NOMO-1 (cell line): ENCODE data around the gene FFAR1.
"Not testable (repeated sequence)": the region's sequence is repeated elsewhere in the genome, so short reads cannot be mapped to it uniquely, and the experiment has no call there.

Experiments
- DNase-seq, 2 experiments: peaks; one replicate each; lab custom pipeline; 2025; ENCODE audit not compliant: unreplicated experiment in 2 of 2; lab: John Stamatoyannopoulos, UW

FFAR1 gene

DNA sequence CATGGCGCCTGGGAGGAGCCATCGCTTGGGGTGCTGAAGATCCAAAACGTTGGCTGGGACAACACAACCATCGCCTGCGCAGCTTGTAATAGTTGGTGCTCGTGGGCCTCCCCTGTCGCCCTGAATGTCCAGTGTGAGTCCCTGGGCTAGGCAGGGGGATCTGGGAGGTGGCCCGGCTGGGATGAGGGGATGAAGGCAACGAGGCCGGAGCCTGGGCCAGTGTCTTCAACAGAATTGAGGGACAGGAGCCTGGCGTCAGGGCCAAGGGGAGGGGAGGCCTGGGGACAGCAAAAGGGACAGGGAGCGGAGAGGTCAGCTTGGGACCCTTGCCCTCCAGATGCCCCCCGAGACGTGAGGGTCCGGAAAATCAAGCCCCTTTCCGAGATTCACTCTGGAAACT, 6.7 kb upstream of the FFAR1 start:
- DNase-seq: no peak

DNA sequence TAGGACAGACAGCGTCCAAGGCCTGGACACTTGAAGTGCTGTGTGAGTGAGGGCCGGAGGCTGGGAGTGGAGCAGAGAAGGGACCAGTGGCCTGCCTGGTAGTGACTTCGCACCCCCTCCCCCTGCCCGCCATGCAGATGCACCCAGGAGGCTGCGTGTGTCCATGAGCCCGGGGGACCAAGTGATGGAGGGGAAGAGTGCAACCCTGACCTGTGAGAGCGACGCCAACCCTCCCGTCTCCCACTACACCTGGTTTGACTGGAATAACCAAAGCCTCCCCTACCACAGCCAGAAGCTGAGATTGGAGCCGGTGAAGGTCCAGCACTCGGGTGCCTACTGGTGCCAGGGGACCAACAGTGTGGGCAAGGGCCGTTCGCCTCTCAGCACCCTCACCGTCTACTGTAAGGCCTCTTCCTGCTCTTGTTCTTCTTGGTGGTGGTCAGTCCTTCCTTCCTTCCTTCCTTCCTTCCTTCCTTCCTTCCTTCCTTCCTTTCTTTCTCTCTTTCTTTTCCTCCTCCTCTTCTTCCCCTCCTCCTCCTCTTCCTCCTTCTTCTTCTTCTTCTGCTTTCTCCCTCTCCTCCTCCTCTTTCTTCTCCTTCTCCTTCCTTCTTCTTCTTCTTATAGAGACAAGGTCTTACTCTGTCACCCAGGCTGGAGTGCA, 6.0 kb upstream of the FFAR1 start:
- no peak for DNase-seq

DNA sequence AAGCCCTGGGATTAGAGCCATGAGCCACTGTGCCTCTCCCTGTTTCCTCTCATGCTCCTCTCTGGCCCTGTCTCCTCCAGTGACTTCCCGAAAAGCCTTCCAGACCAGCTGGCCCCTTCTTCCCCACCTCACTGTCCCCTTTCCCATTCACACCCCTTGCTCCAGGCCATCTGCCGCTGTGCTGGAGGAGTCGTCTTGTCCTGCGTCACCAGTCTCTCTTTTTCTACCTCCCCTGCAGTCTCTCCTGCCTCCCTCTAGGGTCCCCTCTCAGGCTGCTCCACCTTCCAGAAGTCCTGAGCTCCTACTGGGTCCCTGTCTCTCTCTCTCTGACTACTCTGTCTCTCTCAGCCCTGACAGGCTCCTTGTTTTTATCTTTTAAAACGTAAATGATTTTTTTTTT, 5.3 kb upstream of the FFAR1 start:
- no peak for DNase-seq

DNA sequence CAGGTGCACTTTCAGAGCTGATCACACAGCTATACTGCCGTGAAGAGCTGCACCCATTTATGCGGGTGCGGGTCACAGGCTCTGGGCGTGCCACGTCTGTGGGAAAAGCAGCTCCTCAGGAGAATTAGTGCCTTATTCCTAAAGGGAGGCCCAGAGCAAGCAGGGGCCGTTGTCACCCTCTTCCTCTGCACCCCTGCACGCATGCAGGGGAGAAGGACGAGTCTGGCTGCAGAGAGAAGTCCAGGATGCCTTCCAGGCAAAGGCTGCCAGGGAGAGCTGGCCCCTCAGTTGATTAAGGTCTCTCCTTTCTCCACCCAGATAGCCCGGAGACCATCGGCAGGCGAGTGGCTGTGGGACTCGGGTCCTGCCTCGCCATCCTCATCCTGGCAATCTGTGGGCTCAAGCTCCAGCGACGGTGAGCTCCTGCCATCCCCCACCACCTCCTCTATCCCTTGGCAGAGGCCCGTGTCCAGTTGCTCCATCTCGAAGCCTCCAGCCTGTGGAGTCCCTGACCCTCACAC, 3.1 kb upstream of the FFAR1 start:
- no peak for DNase-seq

DNA sequence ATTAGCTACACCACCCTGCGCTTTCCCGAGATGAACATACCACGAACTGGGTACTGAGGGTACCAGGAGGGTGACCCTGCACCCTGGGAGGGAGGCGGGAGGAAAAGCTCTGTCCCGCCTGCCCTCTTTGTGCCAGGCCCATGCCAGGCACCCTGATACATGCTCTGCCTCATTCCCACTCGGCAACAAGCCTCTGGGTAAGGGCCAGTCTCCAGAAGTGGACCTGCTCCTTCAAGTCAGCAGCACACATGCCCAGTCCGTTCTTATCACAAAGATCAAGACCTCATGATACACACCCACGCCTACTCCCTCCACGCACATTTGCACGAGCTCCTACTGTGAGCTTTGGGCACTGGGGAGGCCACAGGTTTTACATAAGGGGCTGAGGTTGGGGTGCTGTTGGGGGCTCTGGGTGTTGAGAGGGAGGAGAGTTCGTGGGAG, 2.0 kb upstream of the FFAR1 start:
- DNase-seq: no peak

DNA sequence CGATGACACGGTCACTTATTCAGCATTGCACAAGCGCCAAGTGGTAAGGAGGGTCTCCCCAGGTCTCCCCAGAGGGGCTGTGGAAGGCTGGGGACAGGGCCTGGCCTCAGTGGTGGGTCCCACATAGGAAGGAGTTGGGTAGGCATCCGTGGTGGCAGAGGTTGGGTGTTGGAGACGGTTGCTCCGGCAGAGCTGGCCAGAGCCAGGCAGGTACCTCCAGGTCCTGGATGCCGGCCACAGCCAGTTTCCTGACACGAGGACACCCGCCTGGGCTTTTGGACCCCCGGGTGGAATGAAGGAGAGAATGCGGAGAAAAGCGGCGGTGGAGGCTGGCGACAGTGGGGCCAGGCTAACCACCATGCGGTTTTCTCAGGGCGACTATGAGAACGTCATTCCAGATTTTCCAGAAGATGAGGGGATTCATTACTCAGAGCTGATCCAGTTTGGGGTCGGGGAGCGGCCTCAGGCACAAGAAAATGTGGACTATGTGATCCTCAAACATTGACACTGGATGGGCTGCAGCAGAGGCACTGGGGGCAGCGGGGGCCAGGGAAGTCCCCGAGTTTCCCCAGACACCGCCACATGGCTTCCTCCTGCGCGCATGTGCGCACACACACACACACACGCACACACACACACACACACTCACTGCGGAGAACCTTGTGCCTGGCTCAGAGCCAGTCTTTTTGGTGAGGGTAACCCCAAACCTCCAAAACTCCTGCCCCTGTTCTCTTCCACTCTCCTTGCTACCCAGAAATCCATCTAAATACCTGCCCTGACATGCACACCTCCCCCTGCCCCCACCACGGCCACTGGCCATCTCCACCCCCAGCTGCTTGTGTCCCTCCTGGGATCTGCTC, 1.3 kb upstream of the FFAR1 start:
- no peak for DNase-seq

DNA sequence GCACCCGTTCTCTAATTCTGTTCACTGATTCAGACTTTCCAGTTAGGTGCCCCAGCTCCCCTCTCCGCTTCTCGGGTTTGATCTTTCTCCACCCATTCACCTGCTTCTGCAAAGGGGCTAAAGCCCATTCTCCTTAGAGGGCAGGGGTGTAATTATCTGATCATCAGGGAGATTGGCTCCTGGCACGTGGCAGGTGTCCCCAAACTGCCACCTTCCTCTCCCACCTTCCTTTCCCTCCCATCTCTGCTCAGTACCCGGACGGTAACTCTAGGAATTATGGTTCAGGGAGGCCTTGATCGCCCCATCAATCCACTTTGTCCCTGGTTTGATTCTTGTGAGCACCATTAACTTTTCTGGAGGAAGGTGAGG, 212 bp downstream of the FFAR1 start:
- no peak for DNase-seq

DNA sequence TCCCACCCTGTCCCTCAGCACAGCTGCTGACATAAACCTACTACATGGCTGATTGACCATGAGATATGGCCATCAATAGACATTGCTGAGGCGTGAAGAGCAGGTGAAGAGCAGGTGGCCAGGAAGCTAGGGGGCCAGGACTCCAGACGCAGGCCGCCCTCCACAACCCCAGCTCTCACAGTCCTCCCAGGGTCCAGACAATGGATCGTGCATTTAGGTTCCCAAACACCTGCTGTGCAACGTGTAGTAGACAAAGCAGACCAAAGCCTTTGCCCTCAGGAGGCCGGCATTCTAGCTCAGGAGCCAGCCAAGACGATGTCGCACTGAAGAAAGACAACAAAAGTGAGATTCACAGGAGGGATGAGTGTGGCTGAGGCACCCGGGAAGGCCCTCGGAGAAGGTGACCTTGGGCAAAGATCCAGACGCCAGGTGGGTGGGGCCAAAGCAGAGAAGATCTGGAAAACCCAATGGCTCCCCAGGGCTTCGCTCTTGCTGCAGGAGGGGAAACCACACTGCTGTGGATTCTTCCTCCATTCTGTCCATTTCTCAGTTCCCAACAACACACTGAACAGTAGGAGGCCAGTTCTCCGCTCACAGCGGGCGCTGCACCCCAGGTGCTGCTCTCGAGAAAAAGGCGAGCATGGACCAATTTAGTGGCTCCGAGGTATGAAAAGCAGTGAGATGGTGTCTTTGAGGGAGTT, 1.4 kb downstream of the FFAR1 start:
- DNase-seq: no peak

DNA sequence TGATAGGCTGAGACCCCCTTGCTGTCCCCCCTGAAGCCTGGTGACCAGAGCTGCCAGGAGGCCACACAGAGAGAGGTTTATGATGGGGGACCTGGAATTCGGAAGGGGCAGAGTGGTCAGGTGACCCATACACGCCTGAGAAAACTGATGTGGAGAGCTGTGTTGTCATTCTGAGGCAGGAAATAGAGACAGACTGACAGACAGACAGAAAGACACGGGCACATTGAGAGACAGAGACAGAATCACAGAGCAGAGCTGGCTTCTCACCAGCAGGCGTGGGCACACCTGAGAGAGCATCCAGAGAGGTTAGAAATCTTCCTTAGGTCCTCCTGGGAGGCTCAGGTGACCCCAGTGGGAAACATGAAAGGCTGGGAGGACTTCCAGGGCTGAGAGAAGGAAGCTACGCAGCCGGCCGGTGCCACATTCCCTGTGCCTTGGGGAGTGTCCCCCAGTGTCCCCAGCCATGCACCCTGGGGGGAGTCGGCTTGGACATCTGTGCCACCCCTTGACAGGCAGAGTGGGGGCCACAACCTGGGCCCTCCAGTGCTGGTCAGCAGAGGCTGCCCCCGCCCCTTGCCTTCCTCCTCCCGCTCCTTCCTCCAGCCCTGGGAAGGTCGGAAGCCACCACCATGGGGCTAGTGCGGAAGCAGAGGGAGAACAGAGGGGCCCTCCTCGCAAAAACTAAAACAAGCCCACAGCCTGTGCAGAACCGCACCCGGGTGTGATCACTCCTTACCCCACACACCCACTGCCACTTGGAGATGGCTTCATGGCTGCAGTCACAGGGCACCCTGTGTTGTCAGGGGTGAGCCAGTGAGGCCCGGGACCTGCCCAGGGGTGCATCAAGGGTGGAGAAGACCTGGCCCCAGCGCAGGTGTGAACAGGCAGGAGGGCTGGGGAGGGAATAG, 2.2 kb downstream of the FFAR1 start:
- DNase-seq: no peak

DNA sequence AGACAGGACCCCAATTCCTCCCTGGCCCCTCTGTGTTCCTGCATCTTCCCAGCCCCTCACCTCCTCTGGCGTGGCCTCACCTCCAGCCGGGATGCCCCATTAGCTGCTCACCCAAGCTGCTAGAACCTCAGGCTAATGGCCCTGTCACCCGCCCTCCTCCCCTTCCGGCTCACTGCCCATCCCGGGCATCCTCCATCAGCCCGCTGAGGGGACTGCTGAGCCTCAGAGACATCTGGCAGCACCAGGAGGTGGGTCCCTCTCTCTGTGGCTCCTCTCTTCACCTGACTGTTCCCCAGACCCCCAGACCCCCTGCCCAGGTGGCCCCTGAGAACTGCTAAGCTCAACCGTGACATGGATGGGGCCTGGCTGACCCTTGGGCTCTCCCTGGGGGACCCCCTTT, 2.9 kb downstream of the FFAR1 start:
- no peak for DNase-seq

DNA sequence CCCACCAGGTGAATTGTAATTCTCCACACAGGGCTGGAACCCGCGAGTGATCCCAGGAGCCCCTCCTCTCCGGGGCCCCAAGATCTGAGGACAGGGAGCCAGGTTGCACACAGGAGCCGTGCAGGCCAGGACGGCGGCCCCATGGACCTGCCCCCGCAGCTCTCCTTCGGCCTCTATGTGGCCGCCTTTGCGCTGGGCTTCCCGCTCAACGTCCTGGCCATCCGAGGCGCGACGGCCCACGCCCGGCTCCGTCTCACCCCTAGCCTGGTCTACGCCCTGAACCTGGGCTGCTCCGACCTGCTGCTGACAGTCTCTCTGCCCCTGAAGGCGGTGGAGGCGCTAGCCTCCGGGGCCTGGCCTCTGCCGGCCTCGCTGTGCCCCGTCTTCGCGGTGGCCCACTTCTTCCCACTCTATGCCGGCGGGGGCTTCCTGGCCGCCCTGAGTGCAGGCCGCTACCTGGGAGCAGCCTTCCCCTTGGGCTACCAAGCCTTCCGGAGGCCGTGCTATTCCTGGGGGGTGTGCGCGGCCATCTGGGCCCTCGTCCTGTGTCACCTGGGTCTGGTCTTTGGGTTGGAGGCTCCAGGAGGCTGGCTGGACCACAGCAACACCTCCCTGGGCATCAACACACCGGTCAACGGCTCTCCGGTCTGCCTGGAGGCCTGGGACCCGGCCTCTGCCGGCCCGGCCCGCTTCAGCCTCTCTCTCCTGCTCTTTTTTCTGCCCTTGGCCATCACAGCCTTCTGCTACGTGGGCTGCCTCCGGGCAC, 3.9 kb downstream of the FFAR1 start:
- no peak for DNase-seq

DNA sequence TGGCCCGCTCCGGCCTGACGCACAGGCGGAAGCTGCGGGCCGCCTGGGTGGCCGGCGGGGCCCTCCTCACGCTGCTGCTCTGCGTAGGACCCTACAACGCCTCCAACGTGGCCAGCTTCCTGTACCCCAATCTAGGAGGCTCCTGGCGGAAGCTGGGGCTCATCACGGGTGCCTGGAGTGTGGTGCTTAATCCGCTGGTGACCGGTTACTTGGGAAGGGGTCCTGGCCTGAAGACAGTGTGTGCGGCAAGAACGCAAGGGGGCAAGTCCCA, 4.4 kb downstream of the FFAR1 start:
- DNase-seq: no peak

DNA sequence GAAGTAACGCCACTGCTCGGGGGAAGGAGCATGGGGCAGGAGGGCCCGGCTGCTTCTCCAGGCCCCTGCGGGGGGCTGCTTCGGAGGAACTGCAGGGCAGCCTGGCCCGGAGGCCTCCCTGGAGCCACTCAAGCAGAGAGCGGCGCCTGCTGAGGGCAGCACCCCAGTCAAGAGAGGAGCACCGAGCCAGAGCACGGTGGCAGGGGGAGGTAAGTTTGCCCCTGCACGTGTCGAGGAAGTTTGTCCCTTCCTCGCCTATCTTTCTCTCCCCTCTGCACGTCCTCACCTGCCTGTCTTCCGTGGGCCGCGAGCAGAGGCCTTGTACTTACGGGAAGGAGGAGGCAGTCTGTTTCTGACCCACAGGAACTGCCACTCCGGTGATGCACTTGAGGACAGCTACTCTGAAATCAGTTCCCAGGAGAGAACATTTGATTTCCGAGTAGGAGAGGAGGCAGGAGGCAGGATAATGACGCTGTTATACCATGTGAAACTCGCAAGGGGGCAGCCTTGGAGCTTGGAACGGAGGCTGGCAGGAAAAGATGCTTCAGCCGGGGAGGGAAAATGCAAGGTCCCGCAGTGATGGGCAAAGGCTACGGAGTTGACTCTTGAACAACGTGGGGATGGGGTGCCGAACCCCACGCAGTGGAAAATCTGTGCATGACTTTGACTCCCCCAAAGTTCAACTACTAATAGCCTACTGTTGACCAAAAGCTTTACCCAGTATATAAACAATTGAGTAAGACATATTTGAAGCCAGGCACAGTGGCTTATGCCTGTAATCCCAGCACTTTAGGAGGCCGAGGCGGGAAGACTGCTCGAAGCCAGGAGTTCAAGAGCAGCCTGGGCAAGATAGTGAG, 5.0 kb downstream of the FFAR1 start:
- peak; percentile 64 to 77 for DNase-seq

DNA sequence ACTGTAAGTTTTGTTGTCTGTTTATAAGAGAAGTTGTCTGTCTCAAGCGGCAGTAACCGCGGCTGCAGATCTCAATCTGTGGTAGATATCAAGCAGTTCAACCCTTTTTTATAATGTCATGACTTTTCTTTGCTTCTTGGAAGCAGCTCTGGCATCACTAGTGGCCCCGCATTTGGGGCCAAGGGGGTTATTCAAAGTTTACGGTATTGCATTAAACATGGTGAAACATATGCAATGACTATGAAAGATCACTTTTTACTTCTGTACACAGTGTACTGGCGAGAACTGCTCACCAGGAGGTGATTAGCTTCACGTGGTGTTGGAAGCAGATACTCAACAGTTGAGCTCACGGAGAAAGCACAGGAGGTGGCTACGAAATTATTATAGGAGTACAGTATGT, 5.9 kb downstream of the FFAR1 start:
- no peak for DNase-seq

DNA sequence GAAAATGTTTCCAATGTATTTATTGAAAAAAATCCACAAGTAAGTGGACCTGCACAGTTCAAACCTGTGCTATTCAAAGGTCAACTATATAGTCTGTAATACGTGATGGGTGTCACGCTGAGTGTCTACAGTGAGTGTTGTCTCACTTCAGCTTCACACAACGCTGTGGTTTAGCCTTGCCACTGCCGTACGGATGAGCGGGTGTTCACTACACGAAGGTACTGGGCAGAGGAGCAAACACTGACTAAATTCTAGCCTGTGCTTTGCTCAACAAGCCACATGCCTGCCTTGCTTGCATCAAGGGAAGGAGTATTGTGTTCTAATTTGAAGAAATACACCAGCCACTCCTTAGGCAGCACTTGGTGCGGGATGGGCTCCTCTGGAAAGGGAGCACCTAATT, 7.2 kb downstream of the FFAR1 start:
- no peak for DNase-seq

DNA sequence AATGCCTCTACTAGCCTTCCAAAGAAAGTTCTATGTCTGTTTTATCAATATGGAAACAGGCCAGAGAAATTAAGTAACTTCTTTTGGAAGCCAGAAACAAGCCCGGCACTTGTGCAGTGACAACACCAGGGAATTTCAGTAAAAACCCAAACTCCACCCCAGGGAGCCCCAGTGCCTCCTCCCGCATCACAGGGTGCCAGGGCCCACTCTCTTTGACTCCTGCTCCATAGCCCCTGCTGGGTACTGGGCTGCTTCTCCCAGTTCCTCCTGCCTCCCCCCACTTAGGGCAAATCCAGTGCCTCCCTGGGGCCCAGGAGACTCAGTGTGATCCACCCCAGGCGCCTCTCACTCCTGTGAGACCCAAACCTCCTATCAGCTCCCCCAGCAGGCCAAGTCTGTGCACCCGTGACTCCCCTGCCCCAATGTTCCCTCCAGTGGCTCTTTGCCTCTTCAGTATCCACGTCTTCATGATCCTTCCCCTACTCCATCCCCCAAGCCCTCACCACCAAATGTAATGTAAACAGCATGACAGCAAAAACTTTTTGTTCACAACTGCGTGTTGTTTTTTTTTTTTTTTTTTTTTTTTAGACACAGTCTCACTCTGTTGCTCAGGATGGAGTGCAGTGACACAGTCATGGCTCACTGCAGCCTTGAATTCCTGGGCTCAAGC, 8.2 kb downstream of the FFAR1 start:
- DNase-seq: no peak

DNA sequence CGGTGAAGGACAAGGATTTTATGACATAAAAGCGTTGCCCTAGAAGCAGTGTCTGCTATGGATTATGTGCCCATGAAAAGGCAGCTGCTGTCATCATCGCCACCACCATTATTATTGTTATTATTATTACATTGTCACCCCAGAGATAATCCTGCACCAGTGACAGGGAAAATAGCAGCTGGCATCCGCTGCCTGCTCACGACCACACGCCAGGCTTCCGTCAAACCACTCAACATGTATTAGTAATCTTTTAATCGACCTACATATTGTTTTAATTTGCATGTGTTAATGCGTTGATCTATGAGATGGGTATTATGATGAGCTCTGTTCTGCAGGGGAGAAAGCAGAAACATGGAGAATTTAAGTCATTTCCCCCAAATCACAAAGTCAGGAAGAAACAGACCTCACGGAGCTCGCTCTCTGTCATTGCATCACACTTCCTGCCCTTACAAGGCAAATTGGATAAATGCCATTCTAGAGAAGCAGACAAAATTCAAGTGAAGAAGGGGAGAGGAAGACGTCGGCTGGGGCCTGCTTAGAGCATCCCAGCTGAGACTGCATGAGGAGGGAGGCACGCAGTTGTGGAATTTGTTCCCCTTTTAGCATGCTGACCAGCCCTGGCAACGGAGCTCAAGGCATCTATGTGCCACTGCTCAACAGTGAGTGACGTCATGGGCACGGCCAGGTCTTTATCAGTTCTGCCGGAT, 10.3 kb downstream of the FFAR1 start, which contains the start of gene FFAR3:
Gene FFAR3 (plus strand): TSS at position 594 of the 707 bp plus-strand sequence. CDS start 431 bp downstream, outside the sequence.
- DNase-seq: peak; percentile 72 to 86

DNA sequence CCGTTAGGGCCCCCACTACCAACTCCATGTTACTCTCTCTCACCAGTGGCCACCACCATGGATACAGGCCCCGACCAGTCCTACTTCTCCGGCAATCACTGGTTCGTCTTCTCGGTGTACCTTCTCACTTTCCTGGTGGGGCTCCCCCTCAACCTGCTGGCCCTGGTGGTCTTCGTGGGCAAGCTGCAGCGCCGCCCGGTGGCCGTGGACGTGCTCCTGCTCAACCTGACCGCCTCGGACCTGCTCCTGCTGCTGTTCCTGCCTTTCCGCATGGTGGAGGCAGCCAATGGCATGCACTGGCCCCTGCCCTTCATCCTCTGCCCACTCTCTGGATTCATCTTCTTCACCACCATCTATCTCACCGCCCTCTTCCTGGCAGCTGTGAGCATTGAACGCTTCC, 11.1 kb downstream of the FFAR1 start:
- DNase-seq: not testable (repeated sequence)
